ENCODE results near the gene HOXB8.

Gene HOXB8

DNA sequence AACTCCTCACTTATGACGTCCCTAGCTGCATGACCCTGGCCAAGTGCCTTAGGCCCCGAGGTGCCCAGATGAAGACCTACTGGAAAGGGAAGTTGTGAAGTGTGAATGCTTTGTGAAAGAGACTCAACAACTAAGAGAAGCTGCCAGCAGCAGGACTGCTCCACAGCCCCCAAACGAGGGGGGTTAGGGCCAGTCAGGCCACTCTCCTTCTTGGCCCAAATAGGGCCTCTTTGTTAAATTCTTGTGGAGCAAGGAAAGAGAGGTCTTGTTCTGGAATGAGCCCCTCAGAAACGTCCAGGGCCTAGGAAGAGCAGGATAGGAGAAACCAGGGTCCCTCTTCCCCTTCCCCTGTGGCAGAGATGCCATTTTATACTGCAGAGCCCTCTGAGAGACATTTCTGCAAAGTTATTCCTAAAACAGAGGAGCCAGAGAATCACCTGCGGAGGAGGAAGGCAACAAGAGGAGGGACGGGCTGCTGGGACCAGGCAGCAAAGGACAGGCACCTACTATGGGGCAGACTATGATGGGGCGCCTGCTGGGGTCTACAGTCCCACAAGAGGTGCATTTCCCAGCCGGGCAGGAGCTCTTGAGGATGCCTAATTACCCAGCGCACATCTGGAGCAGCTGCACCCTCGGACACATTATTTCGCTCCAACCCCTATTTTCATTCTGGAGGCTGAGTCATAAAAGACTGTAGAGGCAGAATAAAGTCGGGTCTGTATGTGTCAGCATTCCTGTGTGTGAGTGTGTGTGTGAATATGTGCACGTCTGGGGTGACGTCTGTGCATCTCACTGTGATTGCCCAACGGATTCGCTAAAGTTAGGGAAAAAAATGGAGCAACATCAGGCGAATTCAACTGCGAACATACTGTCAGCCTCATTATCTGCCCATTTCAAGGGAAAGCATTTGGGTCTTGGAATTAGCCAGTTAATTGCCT, 22.5 kb upstream of the HOXB8 start:
- no peak for DNase-seq (ENCODE audit: low read depth)

DNA sequence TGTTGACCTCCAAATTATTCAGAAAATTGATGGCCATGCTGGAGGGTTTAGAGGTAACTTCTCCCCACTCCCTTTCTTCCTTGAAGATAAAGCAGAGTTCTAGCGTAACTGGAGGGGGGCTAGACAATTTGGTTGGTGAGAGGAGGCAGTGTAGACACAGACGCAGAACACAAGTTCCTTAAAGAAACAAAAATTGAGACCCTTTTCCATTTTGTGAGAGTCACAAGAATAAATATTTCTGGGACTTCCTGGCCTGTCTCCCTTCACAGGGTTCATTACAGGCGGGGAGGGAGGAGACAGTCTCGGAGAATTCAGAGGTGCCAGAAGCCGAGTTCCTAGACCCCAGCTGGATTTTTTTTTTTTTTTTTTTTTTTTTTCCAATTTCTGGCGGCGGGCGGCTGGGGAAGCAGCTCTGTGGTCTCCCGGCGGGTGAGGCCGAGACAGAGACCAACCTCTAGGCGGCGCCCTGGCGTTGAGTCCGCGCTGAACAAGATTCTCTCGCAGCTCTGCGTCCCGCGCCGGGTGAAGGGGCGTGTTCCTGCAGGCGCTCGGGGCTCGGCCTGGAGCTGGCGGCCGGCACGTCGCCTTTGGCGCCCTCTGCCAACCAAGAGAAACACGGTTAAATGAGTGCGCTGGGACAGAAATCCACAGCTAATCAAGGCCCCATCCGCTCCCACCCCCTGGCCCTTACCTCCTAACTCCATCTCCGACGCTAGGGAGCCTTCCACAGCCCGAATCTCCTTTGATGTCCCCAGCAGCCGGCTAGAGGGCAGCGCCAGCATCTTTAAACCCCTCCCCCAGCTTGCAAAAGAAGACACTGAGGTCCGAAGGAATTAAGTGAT, 21.3 kb upstream of the HOXB8 start:
- peak; percentile 50 for DNase-seq (ENCODE audit: low read depth)

DNA sequence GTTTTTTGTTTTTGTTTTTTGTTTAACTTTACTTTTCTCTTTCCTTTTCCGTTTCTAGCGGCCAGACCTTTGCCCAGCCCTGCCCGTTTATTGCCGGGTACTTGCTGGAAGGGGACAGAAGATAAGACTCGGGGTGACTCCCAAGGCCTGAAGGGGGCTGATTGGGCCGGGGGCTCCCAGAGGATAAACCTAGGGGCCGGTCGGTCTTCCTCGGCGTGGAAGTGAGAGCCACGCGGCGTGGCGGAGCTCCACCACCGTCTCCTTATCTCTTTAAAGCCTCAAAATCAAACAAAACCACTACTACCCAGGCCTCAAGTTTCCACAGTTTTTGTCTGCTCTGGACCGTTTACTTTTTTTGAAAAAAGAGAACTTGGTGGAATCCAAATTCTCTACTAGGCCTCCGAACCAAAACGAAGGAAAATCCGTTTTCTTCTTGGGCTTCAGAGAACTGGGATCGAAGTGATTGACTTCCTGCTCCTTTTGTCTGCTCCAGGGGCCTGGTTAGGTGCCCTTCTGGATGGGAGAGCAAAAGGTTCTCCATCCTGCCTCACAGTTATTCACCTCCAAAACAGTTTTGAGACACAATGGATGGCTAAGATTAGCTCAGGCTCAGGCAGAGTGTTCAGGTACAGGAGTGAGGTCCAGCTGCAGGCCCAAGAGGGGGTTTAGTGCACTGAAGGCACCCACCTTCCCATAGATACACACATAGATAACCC, 19.6 kb upstream of the HOXB8 start:
- DNase-seq (ENCODE audit: low read depth) = no peak

DNA sequence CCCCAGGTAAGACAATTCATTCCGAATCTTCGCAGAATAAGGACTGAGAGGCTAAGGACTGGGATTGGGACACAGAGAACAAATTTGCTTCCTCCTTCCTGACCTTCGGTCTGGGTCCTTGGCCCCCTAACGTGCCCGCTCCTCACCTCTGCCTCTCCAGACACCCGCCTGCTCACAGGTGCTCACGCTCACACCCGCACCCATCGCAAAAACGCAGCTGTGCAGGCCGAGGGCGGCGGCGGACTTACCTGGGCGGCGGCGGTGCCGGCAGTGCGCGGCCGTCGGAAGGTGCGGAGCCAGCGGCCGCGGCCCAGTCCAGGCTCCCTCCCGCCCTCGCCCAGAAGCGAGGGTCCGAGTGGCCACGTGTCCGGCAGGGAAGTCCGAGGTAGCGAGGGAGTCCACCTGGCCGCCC, 18.2 kb upstream of the HOXB8 start:
- no peak for DNase-seq (ENCODE audit: low read depth)

DNA sequence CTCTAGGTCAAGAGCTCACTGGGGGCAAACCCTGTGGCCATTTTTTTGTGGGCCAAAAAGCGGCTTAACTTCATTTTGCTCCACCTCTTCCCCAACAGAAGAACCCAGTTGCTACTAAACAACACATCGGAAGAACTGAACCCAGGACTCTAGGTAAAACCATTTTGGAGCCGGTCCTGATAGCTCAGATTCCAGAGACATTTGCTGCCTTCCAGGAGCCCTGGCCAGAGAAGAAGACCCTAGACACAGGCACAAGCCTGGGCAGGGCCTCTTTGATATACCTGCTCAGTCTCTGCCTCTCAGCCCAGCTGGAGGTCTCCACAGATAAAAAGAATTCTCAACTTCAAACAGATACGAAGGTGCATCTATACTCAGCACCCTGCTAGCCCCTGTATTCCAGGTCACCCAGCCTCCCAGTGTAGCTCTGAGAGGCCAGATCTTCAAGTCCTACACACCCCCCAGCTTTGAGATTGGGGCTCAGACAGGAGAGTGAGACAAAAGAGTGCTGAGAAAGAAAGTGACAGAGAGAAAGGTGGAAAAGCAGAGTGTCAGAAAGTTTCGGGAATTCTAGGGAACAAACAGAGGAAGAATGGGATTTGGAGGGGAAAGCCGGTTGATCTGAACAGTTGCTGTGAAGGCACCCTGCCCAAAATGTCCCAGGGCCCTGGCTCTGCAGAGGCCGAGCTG, 17.6 kb upstream of the HOXB8 start:
- no peak for DNase-seq (ENCODE audit: low read depth)

DNA sequence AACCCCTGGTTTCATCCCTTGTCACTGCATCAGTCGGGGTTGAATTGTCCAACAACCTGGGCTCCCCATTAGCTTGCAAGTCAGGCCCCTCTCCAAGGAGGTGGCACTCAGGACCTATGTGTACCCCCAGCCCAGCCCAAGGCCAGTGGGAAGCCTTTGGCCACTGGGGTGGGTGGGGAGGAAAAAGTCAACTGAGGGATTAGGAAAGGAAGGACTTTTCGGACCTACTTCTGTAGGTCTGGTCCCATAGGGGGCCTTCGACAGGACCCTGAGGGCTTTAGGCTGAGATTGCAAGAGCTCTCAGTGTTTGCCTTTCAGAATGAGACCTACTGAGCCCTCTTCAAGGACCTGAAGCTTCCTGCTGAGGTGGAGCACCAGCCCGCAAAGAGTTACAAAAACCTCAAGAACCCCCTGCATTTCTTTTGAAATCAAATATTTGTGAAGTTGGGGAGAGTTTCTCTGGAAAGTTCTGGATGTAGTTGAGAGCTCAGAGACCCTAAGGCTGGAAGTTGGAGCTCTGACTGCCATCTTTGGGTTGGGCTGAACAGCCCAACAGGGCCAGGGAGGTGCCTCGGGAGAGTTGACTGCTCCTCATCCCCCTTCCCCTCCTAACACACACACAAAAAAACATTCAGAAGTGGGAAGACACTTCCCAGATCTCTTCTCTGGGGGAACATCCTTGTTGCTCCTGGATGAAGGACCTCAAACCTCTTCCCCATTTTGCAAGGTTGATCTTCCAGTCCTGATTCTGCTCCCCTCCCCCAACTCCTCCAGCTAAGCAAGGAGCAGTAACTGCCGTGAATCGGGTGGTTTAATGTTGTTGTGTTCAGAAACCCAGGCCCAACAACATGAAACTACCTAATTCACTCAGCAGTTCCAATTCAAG, 16.8 kb upstream of the HOXB8 start:
- no peak for DNase-seq (ENCODE audit: low read depth)

DNA sequence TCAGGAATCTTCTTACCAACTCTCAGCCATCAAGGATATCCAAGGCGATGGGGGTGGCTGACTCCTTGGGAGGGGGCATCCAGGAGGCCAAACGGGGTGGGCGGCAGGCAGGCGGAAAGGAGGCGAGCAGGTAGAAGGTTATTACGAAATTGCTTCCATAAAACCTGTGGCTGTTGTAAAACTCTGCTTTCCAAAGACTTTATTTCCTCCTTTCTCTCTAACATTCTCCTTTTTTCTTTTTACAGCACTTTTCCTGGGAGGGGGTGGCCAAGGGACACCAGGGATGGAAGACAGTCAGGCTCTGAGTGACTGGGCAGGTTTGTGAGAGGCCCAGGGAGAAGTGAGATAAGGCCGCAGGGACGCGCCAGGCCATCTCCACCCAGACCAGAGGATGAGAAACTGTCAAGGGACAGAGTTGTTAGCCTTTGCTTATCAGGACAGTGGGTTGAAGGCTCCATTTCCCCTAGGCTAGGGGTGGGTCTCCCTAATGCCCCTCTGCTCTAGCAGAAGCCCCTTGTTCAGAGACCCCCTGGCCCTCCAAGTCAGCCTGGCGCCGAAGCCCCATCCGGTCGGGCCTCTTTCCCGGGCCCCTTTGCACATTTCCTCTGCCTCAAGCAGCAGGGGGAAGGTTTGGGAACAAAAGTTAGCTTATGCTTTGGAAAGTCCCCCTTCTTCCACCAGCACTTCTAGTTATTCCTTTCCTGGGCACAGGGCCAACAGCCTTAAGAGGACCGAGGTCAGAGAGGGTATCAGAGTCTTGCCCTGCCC, 16.0 kb upstream of the HOXB8 start:
- no peak for DNase-seq (ENCODE audit: low read depth)

DNA sequence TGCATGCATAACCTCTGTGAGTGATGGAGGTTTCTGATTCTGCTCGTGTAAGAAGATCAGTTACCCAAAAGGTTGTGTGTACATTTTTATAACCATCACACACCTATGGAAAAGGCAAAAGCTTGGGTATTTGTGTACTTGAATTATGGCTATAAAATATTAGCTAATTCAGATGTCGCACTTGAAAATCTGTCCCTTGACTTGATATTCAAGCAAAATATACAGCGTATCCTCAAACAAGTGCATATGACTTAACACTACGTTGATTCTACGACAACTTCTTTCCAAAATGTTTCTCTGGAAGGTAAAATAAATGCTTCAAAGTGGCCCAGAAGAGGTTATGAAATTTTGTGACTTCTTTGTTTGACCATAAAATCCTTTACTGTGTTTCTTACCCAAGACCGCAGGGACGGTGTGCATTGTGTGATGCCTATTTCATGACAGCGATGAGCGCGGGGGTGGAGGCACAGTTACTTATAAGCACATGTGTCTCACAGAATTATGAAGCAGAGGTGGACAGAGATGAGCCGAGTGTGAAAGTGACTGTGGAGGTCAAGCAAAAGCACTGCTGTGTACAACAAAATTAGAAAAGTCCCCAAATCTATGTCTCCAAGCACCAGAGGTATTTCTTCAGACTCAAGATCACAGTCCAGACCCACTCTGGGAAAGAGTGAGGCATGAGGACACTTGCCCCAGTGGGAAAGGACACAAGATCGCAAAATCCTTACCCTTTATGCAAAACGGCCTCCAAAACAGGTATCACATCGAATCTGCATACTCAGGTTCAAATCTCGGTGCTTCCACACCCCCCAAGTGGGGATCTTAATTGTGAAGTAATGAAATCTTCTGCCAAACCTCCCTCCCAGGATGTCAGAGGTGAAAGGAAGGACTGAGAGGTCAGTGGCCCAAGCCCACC, 15.2 kb upstream of the HOXB8 start:
- DNase-seq (ENCODE audit: low read depth) = no peak

DNA sequence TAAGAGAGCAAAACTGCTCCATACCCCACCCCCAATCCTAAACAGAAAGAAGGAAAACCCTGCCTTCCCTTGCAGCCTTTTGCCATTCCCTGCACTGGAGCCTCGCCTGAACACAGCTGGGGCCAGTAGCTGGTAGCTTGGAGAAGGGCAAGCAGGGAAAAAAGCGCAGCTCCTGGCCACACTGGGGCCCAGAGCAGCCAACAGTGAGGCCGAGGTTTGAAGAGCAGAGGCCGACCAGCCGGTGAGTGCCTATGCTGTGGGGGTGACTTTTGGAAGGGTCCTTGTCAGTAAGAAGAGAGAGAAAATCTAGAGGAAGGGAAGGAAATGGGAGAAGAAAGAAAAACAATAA, 14.3 kb upstream of the HOXB8 start:
- no peak for DNase-seq (ENCODE audit: low read depth)

DNA sequence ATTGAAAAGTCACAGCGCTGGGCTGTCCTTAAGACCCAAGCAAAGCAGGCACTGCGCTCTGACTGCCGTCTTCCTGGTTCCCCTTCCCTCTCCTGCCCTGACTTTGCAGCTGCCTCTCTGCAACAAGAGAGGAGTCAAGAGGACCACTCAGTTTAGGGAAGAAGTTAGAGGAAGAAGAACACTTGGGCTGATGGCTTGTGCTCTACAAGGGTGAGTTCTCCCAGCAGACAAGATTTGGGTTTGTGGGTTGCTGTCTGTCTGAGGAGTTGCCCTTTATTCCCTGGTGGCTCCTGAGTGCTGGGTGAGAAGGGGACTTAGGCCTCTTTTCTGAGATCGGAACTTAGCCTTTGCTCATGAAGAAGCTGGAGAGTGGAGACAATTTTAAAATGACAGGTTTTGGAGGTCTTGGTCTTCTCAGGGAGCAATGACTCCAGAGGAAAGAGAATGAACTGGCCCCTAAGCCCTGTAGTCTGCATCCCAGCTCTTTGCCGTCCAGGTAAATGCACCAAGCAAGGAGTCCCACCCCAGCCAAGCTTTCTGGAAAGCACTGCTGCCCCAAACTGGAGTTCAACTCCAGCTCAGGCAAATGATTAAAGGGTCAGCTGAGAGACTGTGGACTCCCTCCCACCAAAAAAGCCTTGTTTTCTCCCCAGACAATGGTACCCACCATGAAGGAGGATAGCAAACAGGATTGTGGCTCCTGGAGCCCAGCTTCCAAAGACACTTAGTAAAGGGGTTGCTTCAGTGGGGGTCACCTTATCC, 13.7 kb upstream of the HOXB8 start:
- no peak for DNase-seq (ENCODE audit: low read depth)

DNA sequence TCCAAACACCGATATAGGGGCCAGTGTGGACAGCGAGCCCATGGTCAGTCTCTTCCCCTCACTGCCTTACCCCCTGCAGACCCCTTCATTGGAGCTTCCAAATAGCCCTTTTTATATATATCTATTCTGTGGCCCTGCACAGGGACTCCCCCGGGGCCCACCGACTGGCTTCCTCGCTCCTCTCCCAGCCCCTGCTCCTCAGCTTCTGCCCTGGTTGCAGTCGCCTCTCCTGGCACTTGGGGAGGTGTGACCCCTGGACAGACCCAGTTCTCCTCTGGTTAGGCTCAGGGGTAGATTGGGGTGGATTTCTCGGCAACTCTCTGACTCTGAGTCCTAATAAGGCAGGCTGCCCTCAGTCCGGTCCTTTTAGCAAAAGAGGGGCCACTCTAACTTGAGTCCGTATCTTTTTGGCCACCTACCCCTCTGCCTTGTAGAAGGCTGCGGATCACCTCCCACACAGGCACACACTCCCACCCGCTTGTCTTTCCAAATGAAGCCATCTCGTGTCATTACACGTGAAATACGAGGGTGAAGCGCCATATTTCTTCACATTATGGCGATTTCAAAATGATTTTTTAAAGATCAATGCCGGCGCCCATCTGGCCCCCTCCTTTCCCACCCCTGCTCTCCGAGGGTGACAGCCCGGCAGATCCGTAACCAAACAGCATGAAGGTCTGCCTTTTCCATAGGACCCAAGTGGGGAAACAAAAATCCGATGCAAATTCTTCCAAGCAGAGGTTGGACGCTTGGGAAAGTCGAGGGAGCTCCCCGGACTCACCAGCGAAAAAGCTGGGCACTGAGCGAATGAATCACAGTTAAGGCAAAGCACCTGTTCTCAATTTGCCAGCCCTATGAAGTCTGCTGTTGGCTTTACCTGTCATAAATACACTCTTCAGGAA, 12.8 kb upstream of the HOXB8 start:
- no peak for DNase-seq (ENCODE audit: low read depth)

DNA sequence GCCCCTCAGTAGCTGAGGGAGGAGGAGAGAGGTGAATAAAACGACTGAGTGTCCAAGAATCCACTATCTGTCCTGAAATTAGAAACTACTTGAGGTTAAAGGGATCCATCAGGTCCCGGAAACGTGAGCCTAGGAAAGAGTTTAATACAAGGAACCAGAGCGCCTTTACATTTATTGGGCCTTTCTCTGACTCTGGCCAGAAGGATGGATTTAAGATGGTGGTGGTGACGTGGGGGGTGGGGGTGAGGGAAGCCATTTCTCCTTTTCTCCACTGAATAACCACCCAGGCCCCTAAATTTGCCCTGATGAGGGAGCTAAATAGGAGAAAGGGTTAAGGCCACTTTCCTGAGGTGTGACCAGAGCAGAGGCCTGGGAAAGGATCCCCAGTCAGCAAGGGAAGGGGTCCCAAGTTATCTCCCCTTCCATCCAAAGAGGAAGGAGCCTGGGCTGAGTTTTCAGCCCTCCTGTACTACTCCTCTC, 12.1 kb upstream of the HOXB8 start:
- DNase-seq (ENCODE audit: low read depth) = no peak

DNA sequence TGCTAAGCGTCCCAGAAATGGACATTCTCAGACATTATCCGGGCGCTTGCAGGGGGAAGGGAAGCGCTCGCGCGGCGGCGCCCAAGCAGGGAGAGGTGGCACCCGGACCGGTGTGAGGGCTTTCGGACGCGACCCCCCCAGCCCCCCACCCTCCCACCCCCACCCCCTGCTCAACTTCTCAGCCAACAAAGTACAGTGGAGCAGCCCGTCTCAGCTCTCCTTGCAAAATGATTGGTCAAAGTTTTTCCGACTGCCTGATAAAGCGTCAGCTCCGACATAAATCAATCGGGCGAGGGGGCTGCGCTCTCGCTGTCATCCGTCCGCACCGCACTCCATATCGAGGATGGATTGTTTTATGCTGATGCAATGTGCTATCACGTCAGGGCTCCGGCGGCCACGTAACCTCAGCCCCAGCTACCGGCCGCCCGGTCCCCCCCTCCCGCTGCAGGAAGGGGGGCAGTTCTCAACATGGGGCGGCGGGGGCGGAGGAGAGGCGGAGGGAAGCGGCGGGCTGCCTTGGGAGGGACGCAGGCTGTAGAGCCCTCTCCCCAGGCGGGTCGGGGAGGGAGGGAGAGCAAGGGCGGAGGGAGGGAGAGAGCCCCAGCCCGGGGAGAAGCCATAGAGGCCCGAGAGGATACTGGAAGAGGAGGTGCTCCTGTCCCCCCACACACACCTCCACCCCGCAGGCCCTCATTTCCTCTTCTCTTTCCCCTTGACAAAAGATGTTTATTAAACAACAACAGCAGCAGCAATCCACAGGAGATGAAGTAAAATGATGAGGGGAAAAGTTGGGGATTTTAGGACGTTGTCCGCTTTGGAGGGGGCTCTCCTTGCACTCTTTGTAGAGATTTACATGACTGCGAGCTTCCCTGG, 11.4 kb upstream of the HOXB8 start, which contains the start of gene HOXB9:
Gene HOXB9 (minus strand): TSS at position 114 of the 873 bp plus-strand sequence. CDS start 89 bp downstream, at position 25.
- DNase-seq (ENCODE audit: low read depth) = peak; percentile 61

DNA sequence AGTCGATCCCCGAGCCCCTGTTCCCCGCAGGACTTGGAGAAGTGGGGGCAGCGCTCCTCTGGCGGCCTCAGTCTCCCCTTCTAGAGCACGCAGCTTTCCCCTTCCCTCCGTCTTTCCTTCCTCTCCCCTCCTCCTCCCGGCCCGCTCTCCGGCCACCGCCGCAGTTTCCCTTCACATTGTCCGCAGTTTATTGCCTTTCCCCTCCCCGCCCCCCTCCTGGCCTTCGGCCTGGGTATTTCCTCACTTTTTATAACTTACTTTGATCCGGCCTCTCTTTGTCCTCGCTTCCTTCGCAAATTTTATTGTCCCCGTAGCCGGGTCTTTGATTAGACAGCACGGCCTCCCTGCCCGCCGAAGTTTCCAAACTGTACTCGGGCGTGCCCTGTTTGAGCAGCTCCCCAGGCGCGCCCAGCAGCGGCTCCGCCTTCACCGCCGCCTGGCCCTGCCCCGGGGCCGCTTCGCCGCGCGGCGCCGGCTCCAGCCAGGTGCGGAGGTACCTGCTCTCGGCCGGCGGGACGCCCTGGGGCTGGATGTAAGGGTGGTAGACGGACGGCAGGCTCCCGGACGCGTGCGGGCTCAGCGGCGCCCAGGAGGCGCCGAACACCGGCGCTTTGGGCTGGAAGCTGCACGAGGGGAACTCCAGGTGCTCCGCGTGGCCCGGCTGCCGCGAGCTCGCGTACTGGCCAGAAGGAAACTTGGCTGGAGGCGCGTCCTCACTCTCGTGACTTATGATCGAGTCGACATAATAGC, 10.6 kb upstream of the HOXB8 start:
- DNase-seq (ENCODE audit: low read depth) = no peak
